ENCODE data around the gene MYO1D.

DNA sequence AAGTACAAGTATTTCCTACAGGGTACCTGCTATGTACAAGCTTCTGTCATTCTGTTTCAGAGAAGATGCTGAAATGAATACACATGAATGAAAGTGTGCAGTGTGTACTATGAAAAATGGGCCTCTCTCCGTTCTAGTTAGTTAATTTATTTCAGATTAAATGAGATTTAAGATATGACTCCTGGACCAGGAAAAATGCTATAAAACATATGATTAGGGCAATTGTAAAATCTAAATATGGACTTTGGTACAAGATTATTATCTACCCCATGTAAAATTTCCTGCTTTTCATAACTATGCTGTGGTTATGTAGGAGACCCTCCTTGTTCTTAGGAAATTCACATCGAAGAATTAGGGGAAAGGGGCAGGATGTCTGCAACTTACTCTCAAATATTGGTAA is 28.9 kb downstream of the MYO1D start:
- TF ChIP-seq, protein P1, sequence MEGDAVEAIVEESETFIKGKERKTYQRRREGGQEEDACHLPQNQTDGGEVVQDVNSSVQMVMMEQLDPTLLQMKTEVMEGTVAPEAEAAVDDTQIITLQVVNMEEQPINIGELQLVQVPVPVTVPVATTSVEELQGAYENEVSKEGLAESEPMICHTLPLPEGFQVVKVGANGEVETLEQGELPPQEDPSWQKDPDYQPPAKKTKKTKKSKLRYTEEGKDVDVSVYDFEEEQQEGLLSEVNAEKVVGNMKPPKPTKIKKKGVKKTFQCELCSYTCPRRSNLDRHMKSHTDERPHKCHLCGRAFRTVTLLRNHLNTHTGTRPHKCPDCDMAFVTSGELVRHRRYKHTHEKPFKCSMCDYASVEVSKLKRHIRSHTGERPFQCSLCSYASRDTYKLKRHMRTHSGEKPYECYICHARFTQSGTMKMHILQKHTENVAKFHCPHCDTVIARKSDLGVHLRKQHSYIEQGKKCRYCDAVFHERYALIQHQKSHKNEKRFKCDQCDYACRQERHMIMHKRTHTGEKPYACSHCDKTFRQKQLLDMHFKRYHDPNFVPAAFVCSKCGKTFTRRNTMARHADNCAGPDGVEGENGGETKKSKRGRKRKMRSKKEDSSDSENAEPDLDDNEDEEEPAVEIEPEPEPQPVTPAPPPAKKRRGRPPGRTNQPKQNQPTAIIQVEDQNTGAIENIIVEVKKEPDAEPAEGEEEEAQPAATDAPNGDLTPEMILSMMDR (IDR thresholded peaks at IDR 0.05) = no peak
- TF ChIP-seq POLR2A (IDR thresholded peaks at IDR 0.05) = no peak
